Esophagus squamous epithelium (tissue), 5 donors: Measurements from ENCODE around the gene FAM193B. TPM values are rescaled to one million over a fixed set of nuclear protein-coding genes. Genes with fewer than 3 reads are reported as not detected.

Source experiments
- DNase-seq: peaks from one replicate; lab custom pipeline; 2025; lab: John Stamatoyannopoulos, UW
- H3K27ac ChIP-seq, 4 donors: fragments of 200-600 bp; sonication (generic); one replicate each; pipeline ENCODE4 v1.5.1; 2016 to 2019; ENCODE audit warnings: mild to moderate bottlenecking in 1 of 4
- H3K27me3 ChIP-seq, 4 donors: fragments of 200-600 bp; sonication (generic); 1 replicate in 3 of 4; 2 replicates in 1 of 4; pipeline versions ENCODE4 v1.5.1 to v1.6.0; 2017 to 2021; ENCODE audit warnings: antibody characterized with exemption in 1 of 4
- H3K36me3 ChIP-seq, 3 donors: fragments of 200-600 bp; sonication (generic); one replicate each; pipeline ENCODE4 v1.5.1; 2016 to 2019
- H3K4me1 ChIP-seq, 3 donors: fragments of 200-600 bp; sonication (generic); one replicate each; pipeline ENCODE4 v1.5.1; 2017 to 2019
- H3K4me3 ChIP-seq, 4 donors: fragments of 200-600 bp; sonication (generic); 1 replicate in 3 of 4; 2 replicates in 1 of 4; pipeline ENCODE4 v1.5.1; 2016 to 2019; ENCODE audit warnings: mild to moderate bottlenecking in 2 of 4, moderate library complexity in 1 of 4
- H3K9me3 ChIP-seq, 3 donors: fragments of 200-600 bp; sonication (generic); one replicate each; pipeline ENCODE4 v1.5.1; 2016 to 2019
- POLR2A ChIP-seq, 4 donors: fragments of 450-650 bp; IDR thresholded peaks; one replicate each; pipeline ENCODE4 v1.6.1; 2017; ENCODE audit warnings: antibody characterized with exemption in 4 of 4, mild to moderate bottlenecking in 4 of 4, moderate library complexity in 3 of 4
- WGBS, 2 donors: methylation state at CpG; one replicate each; pipeline ENCODE4 v1.1.5; 2018; 5-methylcytosine and 5-hydroxymethylcytosine counted together
- intact Hi-C: fragments of 100-400 bp; cut with DNase I; formaldehyde crosslinking; loops from one replicate; pipeline ENCODE4 v1.15.0; 2022
- total RNA-seq, 4 donors: library from RNA; depleted of rRNA; stranded (reverse); fragments of >200 nt; gene quantifications; one replicate each; pipeline ENCODE4 v1.1.0, GENCODE V29; 2016
- TF ChIP-seq, protein P1 (sequence below), 6 experiments: fragments of 450-650 bp in 4 of 6; fragments of 200-600 bp in 2 of 6; sonication (generic) in 2 of 6; IDR thresholded peaks; one replicate each; pipeline ENCODE4 v1.5.1; 2016 to 2019; ENCODE audit warnings: antibody characterized with exemption in 6 of 6, mild to moderate bottlenecking in 4 of 6, moderate library complexity in 4 of 6
- donor health status: DM: yes; HTN: yes; CAD: no.

FAM193B gene
- total RNA-seq, 4 donors from 2014 or later: 28.5 to 52.1 (median 41.9) TPM

- TF ChIP-seq, protein P1, sequence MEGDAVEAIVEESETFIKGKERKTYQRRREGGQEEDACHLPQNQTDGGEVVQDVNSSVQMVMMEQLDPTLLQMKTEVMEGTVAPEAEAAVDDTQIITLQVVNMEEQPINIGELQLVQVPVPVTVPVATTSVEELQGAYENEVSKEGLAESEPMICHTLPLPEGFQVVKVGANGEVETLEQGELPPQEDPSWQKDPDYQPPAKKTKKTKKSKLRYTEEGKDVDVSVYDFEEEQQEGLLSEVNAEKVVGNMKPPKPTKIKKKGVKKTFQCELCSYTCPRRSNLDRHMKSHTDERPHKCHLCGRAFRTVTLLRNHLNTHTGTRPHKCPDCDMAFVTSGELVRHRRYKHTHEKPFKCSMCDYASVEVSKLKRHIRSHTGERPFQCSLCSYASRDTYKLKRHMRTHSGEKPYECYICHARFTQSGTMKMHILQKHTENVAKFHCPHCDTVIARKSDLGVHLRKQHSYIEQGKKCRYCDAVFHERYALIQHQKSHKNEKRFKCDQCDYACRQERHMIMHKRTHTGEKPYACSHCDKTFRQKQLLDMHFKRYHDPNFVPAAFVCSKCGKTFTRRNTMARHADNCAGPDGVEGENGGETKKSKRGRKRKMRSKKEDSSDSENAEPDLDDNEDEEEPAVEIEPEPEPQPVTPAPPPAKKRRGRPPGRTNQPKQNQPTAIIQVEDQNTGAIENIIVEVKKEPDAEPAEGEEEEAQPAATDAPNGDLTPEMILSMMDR (IDR thresholded peaks at IDR 0.05): no peak
- no peak for TF ChIP-seq POLR2A (IDR thresholded peaks at IDR 0.05)
- no peaks in the 10 kb centered on the region for H3K9me3 ChIP-seq
- WGBS, 2 donors: 79 to 85% methylated on average over 3 of the region's 3 CpGs
- peaks cover 9 to 25% (median 11%) of the 10 kb centered on the region in 3 donors for H3K4me1 ChIP-seq
- H3K4me3 ChIP-seq: peak overlapping the region in 2 of 4 donors; percentile 81 to 84
- H3K27ac ChIP-seq: no peak overlapping the region
- intact Hi-C loops: no loop called here
- H3K27me3 ChIP-seq: peaks cover 0 to 19% (median 0%) of the 10 kb centered on the region in 4 donors
- DNase-seq: no peak
- H3K36me3 ChIP-seq: peaks cover 18 to 37% (median 35%) of the 10 kb centered on the region in 3 donors
Measured at GRCh38 chr5:177593511-177593910, 39.1 kb upstream of the FAM193B start.

DNA sequence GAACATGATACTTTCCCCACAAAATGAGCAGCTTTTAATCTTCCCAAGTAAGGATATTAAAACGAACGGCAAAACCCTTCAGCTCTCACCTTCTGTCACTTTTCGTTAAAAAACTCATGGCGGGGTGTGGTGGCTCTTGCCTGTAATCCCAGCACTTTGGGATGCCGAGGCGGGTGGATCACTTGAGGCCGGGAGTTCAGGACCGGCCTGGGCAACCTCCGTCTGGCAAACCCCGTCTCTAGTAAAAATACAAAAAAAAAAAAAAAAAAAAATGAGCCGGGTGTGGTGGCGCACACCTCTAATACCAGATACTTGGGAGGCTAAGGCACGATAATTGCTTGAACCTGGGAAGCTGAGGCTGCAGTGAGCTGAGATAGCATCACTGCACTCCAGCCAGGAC is 38.5 kb upstream of the FAM193B start:
- no peak for DNase-seq
- Histone ChIP-seq H3K36me3 (peaks cover 18 to 37% (median 35%) of the 10 kb centered on the region in 3 donors), H3K27me3 (peaks cover 0 to 23% (median 0%) of the 10 kb centered on the region in 4 donors), H3K9me3 (no peaks in the 10 kb centered on the region), H3K27ac (peak overlapping the region in 3 of 4 donors; percentile 89 to 92 (median 89)), H3K4me3 (peak overlapping the region; percentile 81 to 92 (median 82)), H3K4me1 (peaks cover 9 to 24% (median 11%) of the 10 kb centered on the region in 3 donors)
- TF ChIP-seq, protein P1 (IDR thresholded peaks at IDR 0.05): no peak
- no peak for TF ChIP-seq POLR2A (IDR thresholded peaks at IDR 0.05)
- 66 to 68% methylated on average over 6 to 7 of the region's 13 CpGs for WGBS, 2 donors
- intact Hi-C loops: no loop called here

GRCh38 chr5:177592010-177592834 is 37.9 kb upstream of the FAM193B start, which contains the start of gene TMED9:
TSS of gene TMED9 (plus strand) at chr5:177592203. CDS start at chr5:177592215, 12 bp downstream.
- TF ChIP-seq POLR2A (IDR thresholded peaks at IDR 0.05): peak in 3 of 4 donors; percentile 77 to 92 (median 87)
- TF ChIP-seq, protein P1 (IDR thresholded peaks at IDR 0.05): peak in 4 of 6 experiments; percentile 20 to 45 (median 34)
- peak; percentile 58 for DNase-seq
- Histone ChIP-seq H3K4me3 (peak within 1 kb of the TSS; percentile 81 to 92 (median 82)), H3K27ac (peak within 1 kb of the TSS; percentile 77 to 92 (median 89)), H3K36me3 (peaks cover 18 to 37% (median 35%) of the 10 kb centered on the region in 3 donors), H3K9me3 (no peaks in the 10 kb centered on the region), H3K27me3 (peaks cover 0 to 27% (median 0%) of the 10 kb centered on the region in 4 donors), H3K4me1 (peaks cover 9 to 24% (median 11%) of the 10 kb centered on the region in 3 donors)
- intact Hi-C loops: no loop called here
- 0 to 2% methylated on average over 7 to 25 of the region's 71 CpGs for WGBS, 2 donors

- peak overlapping the region in 3 of 4 donors; percentile 77 to 92 (median 89) for H3K27ac ChIP-seq
- peaks cover 18 to 35% (median 33%) of the 10 kb centered on the region in 3 donors for H3K36me3 ChIP-seq
- peaks cover 0 to 31% (median 0%) of the 10 kb centered on the region in 4 donors for H3K27me3 ChIP-seq
- peak overlapping the region; percentile 81 to 92 (median 82) for H3K4me3 ChIP-seq
- no peak for DNase-seq
- intact Hi-C loops: no loop called here
- WGBS, 2 donors: 17% methylated on average over 7 to 8 of the region's 8 CpGs
- peaks cover 9 to 24% (median 11%) of the 10 kb centered on the region in 3 donors for H3K4me1 ChIP-seq
- H3K9me3 ChIP-seq: no peaks in the 10 kb centered on the region
- TF ChIP-seq, protein P1 (IDR thresholded peaks at IDR 0.05): no peak
- no peak for TF ChIP-seq POLR2A (IDR thresholded peaks at IDR 0.05)
Measured at GRCh38 chr5:177591690-177592009, 37.3 kb upstream of the FAM193B start.

DNA sequence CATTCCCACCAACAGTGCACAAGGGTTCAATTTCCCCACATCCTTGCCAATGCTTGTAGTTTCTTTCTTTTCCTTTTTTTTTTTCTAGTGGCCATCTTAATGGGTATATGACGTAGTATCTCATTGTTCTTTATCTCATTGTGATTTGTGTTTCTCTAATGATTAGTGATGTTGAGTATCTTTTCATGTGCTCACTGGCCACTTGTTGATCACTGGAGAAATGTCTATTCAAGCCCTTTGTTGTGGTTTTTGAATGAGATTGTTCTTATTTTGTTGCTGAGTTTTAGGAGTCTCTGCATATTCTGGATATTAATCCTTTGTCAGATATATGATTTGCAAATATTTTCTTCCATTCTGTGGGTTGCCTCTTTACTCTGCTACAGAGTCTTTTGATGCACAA is 36.0 kb upstream of the FAM193B start:
- intact Hi-C loops: no loop called here
- no peak overlapping the region for H3K27ac ChIP-seq
- H3K27me3 ChIP-seq: peaks cover 0 to 33% (median 0%) of the 10 kb centered on the region in 4 donors
- peaks cover 9 to 24% (median 11%) of the 10 kb centered on the region in 3 donors for H3K4me1 ChIP-seq
- H3K36me3 ChIP-seq: peaks cover 7 to 23% (median 20%) of the 10 kb centered on the region in 3 donors
- H3K9me3 ChIP-seq: no peaks in the 10 kb centered on the region
- no peak for DNase-seq
- TF ChIP-seq, protein P1 (IDR thresholded peaks at IDR 0.05): no peak
- no peak for TF ChIP-seq POLR2A (IDR thresholded peaks at IDR 0.05)
- H3K4me3 ChIP-seq: no peak overlapping the region
- 78 to 80% methylated on average over 1 of the region's 1 CpG for WGBS, 2 donors
